ENCODE measurements around the gene LRRC15.

The LRRC15 gene

GRCh38 chr3:194330160-194330559 is 39.4 kb downstream of the LRRC15 start:
- peaks cover 0 to 6% (median 6%) of the 10 kb centered on the region in 4 experiments for H3K4me1 ChIP-seq (ENCODE audit: control extremely low read depth in 1 of 4, control insufficient read depth in 4 of 4, insufficient read depth in 4 of 4, low read length in 3 of 4)
- no peaks in the 10 kb centered on the region for H3K36me3 ChIP-seq (ENCODE audit: control insufficient read depth in 4 of 4, insufficient read depth in 4 of 4, low read length in 3 of 4)
- CTCF ChIA-PET, result interaction anchor here (1.0 to 20.3 kb wide), 3 partner anchors 13 to 72 kb away, joined by 4 to 349 read pairs (median 105); partner anchors contain the start of gene GP5
- H3K27ac ChIP-seq (ENCODE audit: insufficient read depth in 1 of 2, low read depth in 1 of 2, low read length in 2 of 2, poor library complexity in 1 of 2, severe bottlenecking in 2 of 2), result no peak overlapping the region
- 94% methylated on average over 10 of the region's 10 CpGs for WGBS (ENCODE audit: insufficient coverage)
- peaks cover 0 to 22% (median 9%) of the 10 kb centered on the region in 5 experiments for H3K27me3 ChIP-seq (replicated peaks in 2 of 5; ENCODE audit: control insufficient read depth in 4 of 5, insufficient read depth in 5 of 5, low read length in 4 of 5)
- no peak for DNase-seq
- no peaks in the 10 kb centered on the region for H3K9me3 ChIP-seq (ENCODE audit: control extremely low read depth in 1 of 5, control insufficient read depth in 4 of 5, insufficient read depth in 2 of 5, low read depth in 1 of 5, low read length in 4 of 5)
- POLR2A ChIA-PET, result no interaction called here
- H3K4me3 ChIP-seq (ENCODE audit: control insufficient read depth in 1 of 7, extremely low read depth in 1 of 7, insufficient read depth in 4 of 7, low read depth in 2 of 7, low read length in 6 of 7), result no peak overlapping the region

- Histone ChIP-seq H3K36me3 (ENCODE audit: control insufficient read depth in 4 of 4, insufficient read depth in 4 of 4, low read length in 3 of 4) (no peaks in the 10 kb centered on the region), H3K27me3 (replicated peaks in 2 of 5; ENCODE audit: control insufficient read depth in 4 of 5, insufficient read depth in 5 of 5, low read length in 4 of 5) (peaks cover 0 to 22% (median 9%) of the 10 kb centered on the region in 5 experiments), H3K9me3 (ENCODE audit: control extremely low read depth in 1 of 5, control insufficient read depth in 4 of 5, insufficient read depth in 2 of 5, low read depth in 1 of 5, low read length in 4 of 5) (no peaks in the 10 kb centered on the region), H3K4me1 (ENCODE audit: control extremely low read depth in 1 of 4, control insufficient read depth in 4 of 4, insufficient read depth in 4 of 4, low read length in 3 of 4) (peaks cover 0 to 6% (median 6%) of the 10 kb centered on the region in 4 experiments), H3K4me3 (ENCODE audit: control insufficient read depth in 1 of 7, extremely low read depth in 1 of 7, insufficient read depth in 4 of 7, low read depth in 2 of 7, low read length in 6 of 7) (no peak overlapping the region), H3K27ac (ENCODE audit: insufficient read depth in 1 of 2, low read depth in 1 of 2, low read length in 2 of 2, poor library complexity in 1 of 2, severe bottlenecking in 2 of 2) (no peak overlapping the region)
- WGBS (ENCODE audit: insufficient coverage), result 92% methylated on average over 5 of the region's 7 CpGs
- DNase-seq, result no peak
- ChIA-PET POLR2A (no interaction called here), CTCF (interaction anchor here (1.0 to 20.3 kb wide), 3 partner anchors 13 to 72 kb away, joined by 4 to 349 read pairs (median 105); partner anchors contain the start of gene GP5)
These were observed 40.0 kb downstream of the LRRC15 start for GRCh38 chr3:194329583-194329965.

- 97% methylated on average over 8 of the region's 14 CpGs for WGBS (ENCODE audit: insufficient coverage)
- ChIA-PET CTCF (interaction anchor here (11.2 to 20.3 kb wide), 2 partner anchors 14 to 73 kb away, joined by 105 to 349 read pairs; partner anchors contain the start of gene GP5), POLR2A (no interaction called here)
- Histone ChIP-seq H3K27ac (ENCODE audit: insufficient read depth in 1 of 2, low read depth in 1 of 2, low read length in 2 of 2, poor library complexity in 1 of 2, severe bottlenecking in 2 of 2) (no peak overlapping the region), H3K9me3 (ENCODE audit: control extremely low read depth in 1 of 5, control insufficient read depth in 4 of 5, insufficient read depth in 2 of 5, low read depth in 1 of 5, low read length in 4 of 5) (no peaks in the 10 kb centered on the region), H3K4me3 (ENCODE audit: control insufficient read depth in 1 of 7, extremely low read depth in 1 of 7, insufficient read depth in 4 of 7, low read depth in 2 of 7, low read length in 6 of 7) (no peak overlapping the region), H3K27me3 (replicated peaks in 2 of 5; ENCODE audit: control insufficient read depth in 4 of 5, insufficient read depth in 5 of 5, low read length in 4 of 5) (peaks cover 0 to 22% (median 9%) of the 10 kb centered on the region in 5 experiments), H3K36me3 (ENCODE audit: control insufficient read depth in 4 of 4, insufficient read depth in 4 of 4, low read length in 3 of 4) (no peaks in the 10 kb centered on the region), H3K4me1 (ENCODE audit: control extremely low read depth in 1 of 4, control insufficient read depth in 4 of 4, insufficient read depth in 4 of 4, low read length in 3 of 4) (peaks cover 0 to 11% (median 10%) of the 10 kb centered on the region in 4 experiments)
- no peak for DNase-seq
These were observed 40.5 kb downstream of the LRRC15 start for GRCh38 chr3:194328942-194329582.

GRCh38 chr3:194328053-194328657 is 41.4 kb downstream of the LRRC15 start:
- Histone ChIP-seq H3K4me3 (ENCODE audit: control insufficient read depth in 1 of 7, extremely low read depth in 1 of 7, insufficient read depth in 4 of 7, low read depth in 2 of 7, low read length in 6 of 7) (no peak overlapping the region), H3K4me1 (ENCODE audit: control extremely low read depth in 1 of 4, control insufficient read depth in 4 of 4, insufficient read depth in 4 of 4, low read length in 3 of 4) (peaks cover 0 to 12% (median 12%) of the 10 kb centered on the region in 4 experiments), H3K27ac (ENCODE audit: insufficient read depth in 1 of 2, low read depth in 1 of 2, low read length in 2 of 2, poor library complexity in 1 of 2, severe bottlenecking in 2 of 2) (no peak overlapping the region), H3K36me3 (ENCODE audit: control insufficient read depth in 4 of 4, insufficient read depth in 4 of 4, low read length in 3 of 4) (no peaks in the 10 kb centered on the region), H3K9me3 (ENCODE audit: control extremely low read depth in 1 of 5, control insufficient read depth in 4 of 5, insufficient read depth in 2 of 5, low read depth in 1 of 5, low read length in 4 of 5) (no peaks in the 10 kb centered on the region), H3K27me3 (replicated peaks in 2 of 5; ENCODE audit: control insufficient read depth in 4 of 5, insufficient read depth in 5 of 5, low read length in 4 of 5) (peaks cover 0 to 17% (median 8%) of the 10 kb centered on the region in 5 experiments)
- DNase-seq, result peak in 1 of 3 donors; percentile 64
- CTCF ChIA-PET, result interaction anchor here (0.6 to 20.3 kb wide), 3 partner anchors 15 to 661 kb away, joined by 3 to 349 read pairs (median 105); partner anchors contain the start of gene GP5
- POLR2A ChIA-PET, result no interaction called here
- 90% methylated on average over 24 of the region's 27 CpGs for WGBS (ENCODE audit: insufficient coverage)

- DNase-seq, result peak; percentile 54 to 97 (median 93)
- ChIA-PET POLR2A (no interaction called here), CTCF (interaction anchor here (0.6 to 20.3 kb wide), 3 partner anchors 16 to 660 kb away, joined by 3 to 349 read pairs (median 105); partner anchors contain the start of gene GP5)
- WGBS (ENCODE audit: insufficient coverage), result 100% methylated on average over 3 of the region's 5 CpGs
- no peak overlapping the region for H3K4me3 ChIP-seq (ENCODE audit: control insufficient read depth in 1 of 7, extremely low read depth in 1 of 7, insufficient read depth in 4 of 7, low read depth in 2 of 7, low read length in 6 of 7)
- H3K36me3 ChIP-seq (ENCODE audit: control insufficient read depth in 4 of 4, insufficient read depth in 4 of 4, low read length in 3 of 4), result no peaks in the 10 kb centered on the region
- peaks cover 0 to 18% (median 11%) of the 10 kb centered on the region in 4 experiments for H3K4me1 ChIP-seq (ENCODE audit: control extremely low read depth in 1 of 4, control insufficient read depth in 4 of 4, insufficient read depth in 4 of 4, low read length in 3 of 4)
- H3K27ac ChIP-seq (ENCODE audit: insufficient read depth in 1 of 2, low read depth in 1 of 2, low read length in 2 of 2, poor library complexity in 1 of 2, severe bottlenecking in 2 of 2), result no peak overlapping the region
- peaks cover 0 to 10% (median 6%) of the 10 kb centered on the region in 5 experiments for H3K27me3 ChIP-seq (replicated peaks in 2 of 5; ENCODE audit: control insufficient read depth in 4 of 5, insufficient read depth in 5 of 5, low read length in 4 of 5)
- H3K9me3 ChIP-seq (ENCODE audit: control extremely low read depth in 1 of 5, control insufficient read depth in 4 of 5, insufficient read depth in 2 of 5, low read depth in 1 of 5, low read length in 4 of 5), result no peaks in the 10 kb centered on the region
These were observed 42.1 kb downstream of the LRRC15 start for GRCh38 chr3:194327218-194328052.

- no peaks in the 10 kb centered on the region for H3K9me3 ChIP-seq (ENCODE audit: control extremely low read depth in 1 of 5, control insufficient read depth in 4 of 5, insufficient read depth in 2 of 5, low read depth in 1 of 5, low read length in 4 of 5)
- WGBS (ENCODE audit: insufficient coverage), result 100% methylated on average over 1 of the region's 2 CpGs
- H3K4me3 ChIP-seq (ENCODE audit: control insufficient read depth in 1 of 7, extremely low read depth in 1 of 7, insufficient read depth in 4 of 7, low read depth in 2 of 7, low read length in 6 of 7), result no peak overlapping the region
- peak in 2 of 3 donors; percentile 92 to 97 for DNase-seq
- CTCF ChIA-PET, result no interaction called here
- POLR2A ChIA-PET, result no interaction called here
- no peaks in the 10 kb centered on the region for H3K36me3 ChIP-seq (ENCODE audit: control insufficient read depth in 4 of 4, insufficient read depth in 4 of 4, low read length in 3 of 4)
- peaks cover 0 to 19% (median 11%) of the 10 kb centered on the region in 4 experiments for H3K4me1 ChIP-seq (ENCODE audit: control extremely low read depth in 1 of 4, control insufficient read depth in 4 of 4, insufficient read depth in 4 of 4, low read length in 3 of 4)
- H3K27ac ChIP-seq (ENCODE audit: insufficient read depth in 1 of 2, low read depth in 1 of 2, low read length in 2 of 2, poor library complexity in 1 of 2, severe bottlenecking in 2 of 2), result no peak overlapping the region
- peaks cover 0 to 6% (median 5%) of the 10 kb centered on the region in 5 experiments for H3K27me3 ChIP-seq (replicated peaks in 2 of 5; ENCODE audit: control insufficient read depth in 4 of 5, insufficient read depth in 5 of 5, low read length in 4 of 5)
These were observed 42.6 kb downstream of the LRRC15 start for GRCh38 chr3:194326968-194327217.
